ENCODE results near the gene PLA2G12B.

GRCh38 chr10:72893136-72893798 is 61.3 kb downstream of the PLA2G12B start, which contains the start of gene OIT3:
- TF ChIP-seq RAD21 (IDR thresholded peaks at IDR 0.05; ENCODE audit: low read depth) (no peak), USF1 (IDR thresholded peaks at IDR 0.05) (no peak), EP300 (IDR thresholded peaks at IDR 0.05; ENCODE audit: borderline replicate concordance) (no peak), NFIC (IDR thresholded peaks at IDR 0.05) (no peak), CEBPB (IDR thresholded peaks at IDR 0.05) (no peak), TAF1 (IDR thresholded peaks at IDR 0.05; ENCODE audit: low read depth) (no peak)
